ENCODE data around the gene DDX47. TPM values are rescaled to one million over a fixed set of nuclear protein-coding genes. Genes with fewer than 3 reads are reported as not detected.

DDX47 gene
- total and polyA plus RNA-seq, 9 of the 15 experiments (the other 6 are each of a cell fraction or from before 2014, with no cell fraction given): 39.4 to 186 (median 64.4) TPM

DNA sequence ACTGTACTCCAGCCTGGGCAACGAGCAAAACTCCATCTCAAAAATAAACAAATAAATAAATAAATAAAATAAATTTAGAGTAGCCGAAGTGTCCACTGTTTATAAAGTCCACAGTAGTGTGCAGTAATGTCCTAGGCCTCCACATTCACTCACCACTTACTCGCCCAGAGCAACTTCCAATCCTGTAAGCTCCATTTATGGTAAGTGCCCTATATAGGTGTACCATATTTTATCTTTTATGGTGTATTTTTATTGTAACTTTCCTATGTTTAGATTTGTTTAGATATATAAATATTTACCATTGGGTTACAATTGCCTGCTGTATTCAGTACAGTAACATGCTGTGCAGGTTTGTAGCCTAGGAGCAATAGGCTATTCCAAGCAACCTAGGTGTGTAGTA is 40.3 kb downstream of the DDX47 start:
- no peak overlapping the region for H3K9ac ChIP-seq (ENCODE audit: insufficient read depth in 1 of 2, low read depth in 2 of 2, low read length in 2 of 2)
- BruUV-seq (replicated peaks): no TSS peak
- no peaks in the 10 kb centered on the region for H3K9me1 ChIP-seq (ENCODE audit: control insufficient read depth, insufficient read depth, low read length)
- TF ChIP-seq MBD2 (IDR thresholded peaks at IDR 0.05; ENCODE audit: borderline replicate concordance, low read depth) (no peak), KAT7 (CRISPR knock-in tag; IDR thresholded peaks at IDR 0.05; ENCODE audit: borderline replicate concordance) (no peak), JUN (IDR thresholded peaks at IDR 0.05; ENCODE audit: borderline replicate concordance, low read depth, low read length) (no peak), JUN (CRISPR knock-in tag; IDR thresholded peaks at IDR 0.05; ENCODE audit: borderline replicate concordance) (no peak), TAF15 (IDR thresholded peaks at IDR 0.05; ENCODE audit: low read depth, low read length) (no peak), U2AF1 (optimal IDR thresholded peaks at IDR 0.05; ENCODE audit: low read depth, low read length) (no peak), TOE1 (IDR thresholded peaks at IDR 0.05; ENCODE audit: borderline replicate concordance) (no peak), TOE1 (CRISPR knock-in tag; IDR thresholded peaks at IDR 0.05; ENCODE audit: borderline replicate concordance, low read depth) (no peak), HMG20B (CRISPR knock-in tag; IDR thresholded peaks at IDR 0.05) (no peak), STAT5B (CRISPR knock-in tag; IDR thresholded peaks at IDR 0.05) (no peak), RBM25 (IDR thresholded peaks at IDR 0.05; ENCODE audit: low read depth, low read length, severe bottlenecking) (no peak)
- no peaks in the 10 kb centered on the region for H3K9me3 ChIP-seq (replicated peaks; ENCODE audit: control insufficient read depth, insufficient read depth, low read depth, low read length)
- no peaks in the 10 kb centered on the region for H3K27me3 ChIP-seq (ENCODE audit: control insufficient read depth in 2 of 2, insufficient read depth in 2 of 2, low read length in 2 of 2)
- no peaks in the 10 kb centered on the region for H3K36me3 ChIP-seq (ENCODE audit: control insufficient read depth, insufficient read depth, low read length)
- no peak overlapping the region for H2AFZ ChIP-seq (ENCODE audit: low read depth, low read length)
- no peak overlapping the region for H3K4me2 ChIP-seq (ENCODE audit: insufficient read depth, low read length)
- no peak for ATAC-seq
- ChIA-PET CTCF (ENCODE audit: low intra/inter-chr PET ratio) (no interaction called here), POLR2A (no interaction called here)
- no peaks in the 10 kb centered on the region for H3K4me1 ChIP-seq (replicated peaks in 1 of 2; ENCODE audit: control insufficient read depth in 2 of 2, insufficient read depth in 2 of 2, low read length in 2 of 2)
- intact Hi-C loops (cut with micrococcal nuclease) (no loop called here), in situ Hi-C loops (cut with MboI) (no loop called here)
- FAIRE-seq: no peak
- no peak overlapping the region for H3K27ac ChIP-seq (ENCODE audit: extremely low read depth, low read depth, low read length)
- no peaks in the 10 kb centered on the region for H3K79me2 ChIP-seq (ENCODE audit: control insufficient read depth, insufficient read depth, low read length)
- H3K4me3 ChIP-seq: no peak overlapping the region
- 30% methylated on average over 1 of the region's 3 CpGs for WGBS (ENCODE audit: insufficient coverage, low coverage, missing lambda C conversion rate)
- no peak for DNase-seq (ENCODE audit: extremely low read depth in 1 of 4, low spot score in 3 of 4)
- no peaks in the 10 kb centered on the region for H4K20me1 ChIP-seq (replicated peaks; ENCODE audit: control insufficient read depth, insufficient read depth, low read length)
